Measurements from ENCODE around the gene ZSWIM8. TPM values are rescaled to one million over a fixed set of nuclear protein-coding genes. Genes with fewer than 3 reads are reported as not detected.

ZSWIM8 gene
- total and polyA plus RNA-seq, 10 of the 15 experiments (the other 5 are each of a cell fraction or from before 2014, with no cell fraction given): 7.8 to 47.1 (median 23.6) TPM

DNA sequence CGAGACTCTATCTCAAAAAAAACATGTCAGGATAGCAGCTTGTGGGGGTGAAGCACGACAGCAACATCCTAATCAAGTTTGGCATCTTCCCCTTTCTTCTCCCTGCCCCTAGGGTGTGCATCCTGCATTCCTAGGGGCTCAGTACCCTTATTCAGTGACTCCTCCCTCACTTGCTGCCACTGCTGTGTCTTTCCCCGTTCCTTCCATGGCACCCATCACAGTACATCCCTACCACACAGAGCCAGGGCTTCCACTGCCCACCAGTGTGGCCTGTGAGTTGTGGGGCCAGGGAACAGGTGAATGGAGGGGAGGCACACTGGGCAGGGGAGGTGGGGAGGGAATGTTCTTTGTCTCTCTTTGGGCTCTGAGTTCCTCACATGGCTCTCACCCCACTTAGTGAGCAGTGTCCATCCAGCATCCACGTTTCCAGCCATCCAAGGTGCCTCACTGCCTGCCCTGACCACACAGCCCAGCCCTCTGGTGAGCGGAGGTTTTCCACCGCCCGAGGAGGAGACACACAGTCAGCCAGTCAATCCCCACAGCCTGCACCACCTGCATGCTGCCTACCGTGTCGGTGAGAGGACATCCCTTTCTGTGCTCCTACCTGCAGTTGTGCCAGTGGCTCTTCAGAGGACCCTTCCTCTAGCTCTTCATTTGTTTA lies 14.6 kb downstream of the ZSWIM8 start:
- no TSS peak for BruUV-seq (replicated peaks)
- TF ChIP-seq SMAD5 (IDR thresholded peaks at IDR 0.05; ENCODE audit: low read depth) (peak; percentile 17; the same call in 1 of the 2 replicates), STAT3 (IDR thresholded peaks at IDR 0.05; ENCODE audit: low read depth, low read length) (no peak), CHD4 (IDR thresholded peaks at IDR 0.05) (no peak), SUZ12 (IDR thresholded peaks at IDR 0.05; ENCODE audit: unreplicated experiment) (no peak), POLR2AphosphoS5 (IDR thresholded peaks at IDR 0.05; ENCODE audit: low read length) (peak; percentile 43; the same call in 1 of the 2 replicates), PML (IDR thresholded peaks at IDR 0.05; ENCODE audit: low read length) (0 out of 2 replicates have a peak, but pooled peaks have one; percentile 23), POLR2A (IDR thresholded peaks at IDR 0.05; ENCODE audit: low read depth, low read length) (peak; percentile 77)
- TF ChIP-seq, protein P1, sequence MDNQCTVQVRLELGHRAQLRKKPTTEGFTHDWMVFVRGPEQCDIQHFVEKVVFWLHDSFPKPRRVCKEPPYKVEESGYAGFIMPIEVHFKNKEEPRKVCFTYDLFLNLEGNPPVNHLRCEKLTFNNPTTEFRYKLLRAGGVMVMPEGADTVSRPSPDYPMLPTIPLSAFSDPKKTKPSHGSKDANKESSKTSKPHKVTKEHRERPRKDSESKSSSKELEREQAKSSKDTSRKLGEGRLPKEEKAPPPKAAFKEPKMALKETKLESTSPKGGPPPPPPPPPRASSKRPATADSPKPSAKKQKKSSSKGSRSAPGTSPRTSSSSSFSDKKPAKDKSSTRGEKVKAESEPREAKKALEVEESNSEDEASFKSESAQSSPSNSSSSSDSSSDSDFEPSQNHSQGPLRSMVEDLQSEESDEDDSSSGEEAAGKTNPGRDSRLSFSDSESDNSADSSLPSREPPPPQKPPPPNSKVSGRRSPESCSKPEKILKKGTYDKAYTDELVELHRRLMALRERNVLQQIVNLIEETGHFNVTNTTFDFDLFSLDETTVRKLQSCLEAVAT (IDR thresholded peaks at IDR 0.05): no peak
- TF ChIP-seq, protein P2, sequence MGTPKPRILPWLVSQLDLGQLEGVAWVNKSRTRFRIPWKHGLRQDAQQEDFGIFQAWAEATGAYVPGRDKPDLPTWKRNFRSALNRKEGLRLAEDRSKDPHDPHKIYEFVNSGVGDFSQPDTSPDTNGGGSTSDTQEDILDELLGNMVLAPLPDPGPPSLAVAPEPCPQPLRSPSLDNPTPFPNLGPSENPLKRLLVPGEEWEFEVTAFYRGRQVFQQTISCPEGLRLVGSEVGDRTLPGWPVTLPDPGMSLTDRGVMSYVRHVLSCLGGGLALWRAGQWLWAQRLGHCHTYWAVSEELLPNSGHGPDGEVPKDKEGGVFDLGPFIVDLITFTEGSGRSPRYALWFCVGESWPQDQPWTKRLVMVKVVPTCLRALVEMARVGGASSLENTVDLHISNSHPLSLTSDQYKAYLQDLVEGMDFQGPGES (IDR thresholded peaks at IDR 0.05): no peak
- WGBS (ENCODE audit: insufficient coverage, insufficient replicate concordance, low lambda C conversion rate, missing lambda C conversion rate): 76% methylated on average over 9 of the region's 9 CpGs
- Histone ChIP-seq H3K4me2 (ENCODE audit: control insufficient read depth, insufficient read depth) (no peak overlapping the region), H3K9ac (ENCODE audit: control insufficient read depth, insufficient read depth, low read length) (no peak overlapping the region), H3K27ac (ENCODE audit: control insufficient read depth, insufficient read depth) (no peak overlapping the region), H3K4me3 (no peak overlapping the region), H3K36me3 (ENCODE audit: control insufficient read depth in 2 of 2, insufficient read depth in 2 of 2, low read length in 1 of 2) (peaks cover 13 to 24% of the 10 kb centered on the region in 2 experiments), H4K20me1 (ENCODE audit: control insufficient read depth, insufficient read depth) (no peaks in the 10 kb centered on the region), H3K4me1 (ENCODE audit: control insufficient read depth, insufficient read depth, low read length) (peaks cover 23% of the 10 kb centered on the region), H3K9me3 (replicated peaks; ENCODE audit: control insufficient read depth, insufficient read depth, low read length) (no peaks in the 10 kb centered on the region), H2AFZ (ENCODE audit: control insufficient read depth, low read depth, low read length) (no peak overlapping the region), H3K27me3 (replicated peaks in 1 of 2; ENCODE audit: control insufficient read depth in 2 of 2, insufficient read depth in 2 of 2, low read length in 1 of 2) (no peaks in the 10 kb centered on the region), H3K79me2 (ENCODE audit: control insufficient read depth, insufficient read depth, low read length) (no peaks in the 10 kb centered on the region; the same call in 1 of the 2 replicates)
- in situ Hi-C loops (cut with MboI) (no loop called here), intact Hi-C loops (cut with micrococcal nuclease; ENCODE audit: unreplicated experiment) (no loop called here)
- POLR2A ChIA-PET: interaction anchor here (1.9 kb wide), 1 partner anchor 10 kb away, joined by 7 read pairs; no protein-coding TSS in a partner anchor
- DNase-seq (ENCODE audit: low read depth, low spot score) (no peak), FAIRE-seq (no peak), ATAC-seq (no peak)
- SMC1A ChIA-PET (ENCODE audit: uncharacterized antibody, unreplicated experiment): interaction anchor here (1.4 kb wide), 1 partner anchor 10 kb away, joined by 3 read pairs; no protein-coding TSS in a partner anchor
- RAD21 ChIA-PET (ENCODE audit: unreplicated experiment): no interaction called here
- CTCF ChIA-PET: no interaction called here

All from GM12878 (cell line).